D341Med (cell line): Measurements from ENCODE around the gene ADGRG2.

Experiments
- DNase-seq: peaks from one replicate; pipeline ENCODE4 v3.0.0; 2012; ENCODE audit warnings: low spot score

ADGRG2 gene

DNA sequence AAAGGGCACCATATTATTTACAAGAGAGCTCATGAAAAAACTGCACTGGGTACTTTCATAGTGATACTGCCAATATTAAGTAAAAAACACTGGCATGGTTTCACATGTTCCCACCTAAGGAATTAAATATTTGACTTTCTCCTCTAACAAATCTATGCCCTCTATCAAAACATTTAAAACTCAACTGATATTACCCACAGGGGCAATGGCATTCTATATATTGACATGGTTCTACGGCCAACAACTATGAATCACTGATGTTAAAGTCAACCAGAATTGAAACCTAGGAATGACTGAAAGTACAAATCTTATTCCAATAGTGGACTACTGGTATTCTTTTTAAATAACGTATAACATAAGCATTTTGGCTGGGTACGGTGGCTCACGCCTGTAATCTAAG, 166.6 kb downstream of the ADGRG2 start:
- no peak for DNase-seq

DNA sequence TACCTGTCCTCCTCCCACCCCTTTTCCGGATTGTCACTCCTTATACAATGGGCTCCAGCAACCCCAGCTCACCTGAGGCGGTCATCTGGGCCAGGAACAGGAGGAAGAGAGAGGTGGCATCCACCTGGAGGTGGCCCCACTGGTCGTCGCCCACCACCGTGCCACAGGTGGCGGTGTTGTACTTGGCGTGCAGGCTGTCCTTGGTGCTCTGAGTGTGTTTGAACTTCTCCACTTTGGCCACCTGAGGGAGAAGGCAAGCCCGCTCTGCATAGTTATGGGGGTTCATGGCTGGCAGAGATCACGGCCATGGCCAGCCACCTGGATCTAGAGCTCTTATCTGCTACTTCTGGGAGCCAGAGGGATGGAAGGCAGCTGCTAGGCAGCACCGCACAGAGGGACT, 171.2 kb downstream of the ADGRG2 start:
- DNase-seq, result peak; percentile 43

DNA sequence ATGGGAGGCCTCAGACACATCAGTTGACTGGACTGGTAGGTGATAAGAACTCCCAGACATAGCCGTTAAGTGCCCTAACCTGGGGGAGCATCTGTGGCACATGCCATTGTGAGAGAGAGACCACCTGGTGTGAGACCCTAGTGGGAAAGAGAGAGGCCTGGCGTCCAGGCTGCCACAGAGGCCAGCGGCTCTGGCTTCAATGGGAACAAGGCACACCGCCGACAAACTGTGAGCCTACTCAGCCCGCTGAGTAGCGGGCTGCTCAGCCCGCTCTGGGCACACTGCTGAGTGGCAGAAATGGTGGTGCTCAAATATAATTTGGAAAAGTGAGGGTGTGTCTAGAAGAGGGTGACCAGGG, 172.3 kb downstream of the ADGRG2 start:
- DNase-seq, result no peak

DNA sequence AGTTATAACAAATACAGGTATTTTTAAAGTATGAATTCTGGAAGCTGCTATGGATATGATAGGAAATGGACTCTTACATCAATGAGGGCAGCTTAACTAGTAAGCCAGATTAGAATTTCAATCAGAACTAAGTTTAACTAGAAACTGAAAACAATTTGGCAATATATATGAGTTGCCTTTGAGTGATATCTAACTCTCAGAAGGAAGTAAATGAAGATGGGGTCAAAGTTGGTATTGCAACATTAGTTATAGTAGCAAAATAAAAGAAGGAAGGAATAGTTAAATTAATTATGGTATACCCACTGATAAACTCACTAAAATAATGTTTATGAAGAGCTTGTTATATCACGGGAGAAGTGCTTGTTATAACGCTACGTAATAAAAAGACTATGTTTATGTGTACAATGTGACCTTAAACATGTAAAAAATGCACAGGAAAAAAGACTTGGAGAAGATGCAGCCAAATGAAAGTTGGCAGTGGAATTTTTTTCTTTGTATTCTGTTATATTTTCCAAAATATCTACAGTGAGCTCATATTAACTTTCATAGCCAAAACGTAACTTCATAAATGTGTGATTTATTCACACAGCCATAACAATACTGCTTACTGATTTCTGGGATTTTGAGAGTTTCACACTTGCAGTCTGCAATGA, 172.9 kb downstream of the ADGRG2 start:
- no peak for DNase-seq

DNA sequence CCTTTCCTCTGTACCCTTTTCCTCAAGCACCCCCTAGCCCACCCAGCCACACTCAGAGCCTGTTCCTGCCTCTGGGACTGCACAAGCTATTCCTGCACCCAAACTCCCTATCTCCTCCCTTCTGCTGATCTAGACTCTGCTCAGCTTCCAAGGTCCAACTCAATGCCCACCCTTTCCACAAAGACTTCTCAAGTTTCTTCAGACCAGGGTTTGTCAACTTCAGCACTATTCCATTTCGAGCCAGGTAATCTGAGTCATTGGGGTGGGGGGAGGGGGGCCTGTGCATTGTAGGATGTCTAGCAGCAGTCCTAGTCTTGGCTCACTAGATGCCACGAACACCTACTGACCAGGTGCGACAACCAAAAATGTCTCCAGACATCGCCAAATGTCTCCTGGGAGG, 175.7 kb downstream of the ADGRG2 start:
- DNase-seq, result no peak

DNA sequence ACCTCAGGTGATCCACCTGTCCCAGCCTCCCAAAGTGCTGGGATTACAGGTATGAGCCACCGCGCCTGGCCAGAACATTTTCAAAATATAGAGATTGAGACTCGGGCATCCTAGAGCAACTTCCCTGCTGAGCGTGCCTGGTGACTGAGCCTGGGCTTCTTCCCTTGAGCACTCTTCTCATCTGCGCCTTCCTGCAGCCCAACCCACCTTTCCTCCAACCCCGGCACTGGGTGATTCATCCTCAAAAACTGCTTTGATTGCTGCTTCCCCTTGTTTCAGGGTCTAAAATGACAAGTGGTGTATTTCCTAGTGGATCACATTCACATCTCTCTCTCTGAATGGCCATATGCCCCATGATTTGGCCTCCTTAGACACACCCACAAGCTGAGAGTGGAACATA, 176.1 kb downstream of the ADGRG2 start:
- no peak for DNase-seq

DNA sequence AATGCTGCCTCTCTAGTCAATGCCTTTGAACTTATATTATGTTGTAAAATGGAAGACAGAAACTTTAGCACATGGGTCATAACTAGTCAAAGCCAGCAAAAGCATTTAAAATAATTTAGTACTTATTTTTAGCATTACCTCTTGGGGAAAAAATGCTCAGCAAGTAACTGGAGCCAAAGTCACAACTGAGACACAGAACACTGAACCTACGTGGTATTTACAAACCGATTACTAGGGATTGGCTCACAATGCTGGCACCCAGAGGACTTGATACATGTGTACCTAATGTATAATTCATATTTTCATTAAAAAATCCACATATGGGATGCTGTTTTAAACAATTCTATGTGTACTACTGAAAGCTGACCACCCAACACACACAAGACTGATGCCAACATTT, 176.8 kb downstream of the ADGRG2 start:
- DNase-seq, result no peak

DNA sequence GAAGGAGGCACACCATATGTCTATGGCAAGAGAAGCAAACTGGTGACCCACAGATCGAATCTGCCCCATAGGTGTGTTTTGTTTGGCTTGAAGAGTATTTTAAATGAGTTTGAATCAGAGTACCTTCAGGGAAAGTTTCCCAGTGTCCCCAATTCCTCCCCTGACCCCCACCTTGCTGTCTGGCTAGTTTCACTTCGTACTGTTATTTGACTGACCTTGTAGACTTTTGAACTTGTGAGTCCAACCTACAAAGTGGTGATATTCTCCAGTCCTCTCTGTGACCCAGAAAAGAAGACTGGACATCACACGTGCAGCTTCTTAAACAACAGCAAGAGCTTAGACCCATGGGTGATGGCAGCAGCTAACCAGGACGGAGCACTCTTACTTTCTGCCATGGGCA, 177.8 kb downstream of the ADGRG2 start:
- DNase-seq, result no peak

DNA sequence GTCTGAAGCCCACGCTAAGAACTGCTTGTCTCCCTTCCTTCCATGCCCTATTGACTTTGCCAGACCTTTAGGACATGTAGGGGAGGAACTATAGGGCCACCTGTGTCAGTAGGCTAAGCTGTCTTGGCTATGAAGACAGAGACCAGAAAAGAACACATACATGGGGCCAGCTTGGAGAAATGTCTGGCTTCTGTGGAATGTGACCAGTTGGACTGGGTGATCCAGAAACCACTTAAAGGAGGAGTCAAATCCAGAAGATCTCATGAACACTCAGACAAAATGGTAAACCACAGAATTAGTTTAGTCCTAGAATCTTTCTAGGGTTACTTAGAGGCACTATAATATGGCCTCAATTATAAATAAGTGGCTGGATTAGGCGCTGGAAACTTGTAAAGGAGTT, 180.4 kb downstream of the ADGRG2 start:
- DNase-seq, result no peak
